Cardiac fibroblast (primary cell): ENCODE data around the gene MGAT3.

Experiments used
- DNase-seq, 2 donors: peaks; one replicate each; pipeline versions ENCODE4 v3.0.0 to v3.0.0-alpha.2; 2010; ENCODE audit warnings: low read depth in 2 of 2
- H3K4me3 ChIP-seq, 2 donors: replicated peaks in 1 of 2; 1 replicate in 1 of 2; 2 replicates in 1 of 2; pipeline ENCODE4 v1.5.1; 2011; ENCODE audit warnings: low read depth in 2 of 2, low read length in 2 of 2, mild to moderate bottlenecking in 2 of 2, moderate library complexity in 1 of 2
- CTCF ChIP-seq: IDR thresholded peaks from one replicate; pipeline ENCODE4 v1.5.1; 2011; ENCODE audit warnings: low read depth, mild to moderate bottlenecking, low read length, inconsistent platforms

MGAT3 gene

GRCh38 chr22:39528080-39528661 lies 71.4 kb downstream of the MGAT3 start:
- no peak for TF ChIP-seq CTCF
- H3K4me3 ChIP-seq, result no peak overlapping the region
- DNase-seq, result no peak

GRCh38 chr22:39528681-39529486 lies 72.1 kb downstream of the MGAT3 start:
- TF ChIP-seq CTCF, result peak; percentile 100
- peak; percentile 94 to 96 for DNase-seq
- H3K4me3 ChIP-seq, result no peak overlapping the region

- H3K4me3 ChIP-seq, result no peak overlapping the region
- DNase-seq, result no peak
- no peak for TF ChIP-seq CTCF
Observed at GRCh38 chr22:39529487-39529851, 72.7 kb downstream of the MGAT3 start.

- no peak for DNase-seq
- H3K4me3 ChIP-seq, result no peak overlapping the region
- no peak for TF ChIP-seq CTCF
Observed at GRCh38 chr22:39530116-39530515, 73.3 kb downstream of the MGAT3 start.

- DNase-seq, result peak; percentile 53 to 67
Observed at GRCh38 chr22:39530692-39531331, 74.0 kb downstream of the MGAT3 start.

More at GRCh38 chr22:39530692-39531331, 74.0 kb downstream of the MGAT3 start:
- no peak overlapping the region for H3K4me3 ChIP-seq
- TF ChIP-seq CTCF, result peak; percentile 22
